GM12873 (cell line): ENCODE data around the gene NPPB.

Experiments
- TF ChIP-seq, protein P1 (sequence below): IDR thresholded peaks from 2 replicates; pipeline ENCODE4 v1.5.1; 2012; ENCODE audit warnings: low read depth, mild to moderate bottlenecking, moderate library complexity, low read length, control low read depth; ENCODE audit not compliant: insufficient read depth; ENCODE audit errors: missing control alignments

NPPB gene

DNA sequence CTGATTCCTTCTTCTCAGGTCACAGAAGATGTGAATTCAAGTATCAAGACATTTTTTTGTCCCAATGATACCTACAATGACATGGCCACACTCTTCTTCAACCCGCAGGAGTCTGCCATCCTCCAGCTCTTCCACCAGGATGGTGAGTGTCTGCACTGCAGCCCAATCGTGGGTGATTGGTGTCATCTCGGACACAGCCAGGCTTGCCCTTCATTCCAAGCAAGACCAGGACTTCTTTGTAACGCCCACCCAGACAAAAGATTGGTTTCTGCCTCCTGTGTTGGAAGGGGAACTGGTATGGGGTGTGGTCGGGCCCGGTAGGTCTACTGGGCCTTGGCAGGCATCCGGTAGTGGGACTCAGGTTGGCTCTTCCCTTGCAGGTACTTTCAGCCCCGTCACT, 25.2 kb downstream of the NPPB start:
- TF ChIP-seq, protein P1, sequence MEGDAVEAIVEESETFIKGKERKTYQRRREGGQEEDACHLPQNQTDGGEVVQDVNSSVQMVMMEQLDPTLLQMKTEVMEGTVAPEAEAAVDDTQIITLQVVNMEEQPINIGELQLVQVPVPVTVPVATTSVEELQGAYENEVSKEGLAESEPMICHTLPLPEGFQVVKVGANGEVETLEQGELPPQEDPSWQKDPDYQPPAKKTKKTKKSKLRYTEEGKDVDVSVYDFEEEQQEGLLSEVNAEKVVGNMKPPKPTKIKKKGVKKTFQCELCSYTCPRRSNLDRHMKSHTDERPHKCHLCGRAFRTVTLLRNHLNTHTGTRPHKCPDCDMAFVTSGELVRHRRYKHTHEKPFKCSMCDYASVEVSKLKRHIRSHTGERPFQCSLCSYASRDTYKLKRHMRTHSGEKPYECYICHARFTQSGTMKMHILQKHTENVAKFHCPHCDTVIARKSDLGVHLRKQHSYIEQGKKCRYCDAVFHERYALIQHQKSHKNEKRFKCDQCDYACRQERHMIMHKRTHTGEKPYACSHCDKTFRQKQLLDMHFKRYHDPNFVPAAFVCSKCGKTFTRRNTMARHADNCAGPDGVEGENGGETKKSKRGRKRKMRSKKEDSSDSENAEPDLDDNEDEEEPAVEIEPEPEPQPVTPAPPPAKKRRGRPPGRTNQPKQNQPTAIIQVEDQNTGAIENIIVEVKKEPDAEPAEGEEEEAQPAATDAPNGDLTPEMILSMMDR = no peak

DNA sequence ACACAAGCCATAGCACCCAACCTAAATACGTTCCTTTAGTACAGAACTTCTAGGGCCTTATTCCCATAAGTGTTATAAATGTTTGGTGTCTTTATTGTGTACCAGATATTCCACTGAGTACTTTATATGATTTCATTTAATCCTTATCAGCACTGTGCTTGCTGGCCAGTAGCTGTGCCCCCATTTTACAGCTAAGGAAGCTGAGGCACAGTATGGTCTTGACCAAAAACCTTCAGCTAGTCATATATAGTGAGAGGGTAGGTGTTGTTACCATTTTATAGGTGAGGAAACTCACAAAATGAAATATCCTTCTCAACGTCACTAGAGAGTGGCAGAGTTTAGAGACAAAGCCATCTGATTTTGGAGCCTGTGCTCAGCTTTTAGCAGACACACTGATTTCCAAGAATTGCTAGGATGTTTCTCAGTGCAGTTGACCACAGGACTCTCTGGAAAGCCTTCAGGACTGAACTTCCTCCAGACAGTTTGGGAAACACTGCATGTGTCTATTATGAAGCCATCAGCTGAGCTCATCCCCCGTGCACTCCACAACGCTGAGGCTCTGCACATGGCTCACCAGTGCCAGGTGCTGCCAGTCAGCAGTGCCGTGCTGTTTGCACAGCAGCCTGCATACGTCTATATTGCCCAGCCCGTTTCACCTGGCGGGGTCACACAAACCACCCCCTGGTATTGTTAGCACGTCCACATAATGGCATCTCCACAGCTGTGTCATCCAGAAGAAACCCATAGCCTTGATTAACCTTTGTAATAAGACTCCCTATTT, 26.6 kb downstream of the NPPB start:
- TF ChIP-seq, protein P1 = no peak

DNA sequence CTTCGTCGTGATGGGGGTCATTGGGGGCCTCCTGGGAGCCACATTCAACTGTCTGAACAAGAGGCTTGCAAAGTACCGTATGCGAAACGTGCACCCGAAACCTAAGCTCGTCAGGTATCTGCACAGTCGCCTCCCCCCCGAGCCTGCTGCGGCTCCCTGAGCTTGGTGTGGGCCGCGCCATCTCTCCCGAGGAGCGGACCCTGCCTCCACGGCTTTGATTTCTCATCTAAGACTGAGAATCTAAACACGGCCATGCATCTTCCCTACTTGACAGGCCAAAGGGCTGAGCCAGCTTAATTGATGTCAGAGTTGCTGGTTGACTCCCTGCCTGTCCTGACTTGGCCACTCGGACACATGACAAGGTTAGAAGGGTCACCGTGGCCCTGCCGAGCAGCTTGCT, 30.2 kb downstream of the NPPB start:
- TF ChIP-seq, protein P1 = no peak

DNA sequence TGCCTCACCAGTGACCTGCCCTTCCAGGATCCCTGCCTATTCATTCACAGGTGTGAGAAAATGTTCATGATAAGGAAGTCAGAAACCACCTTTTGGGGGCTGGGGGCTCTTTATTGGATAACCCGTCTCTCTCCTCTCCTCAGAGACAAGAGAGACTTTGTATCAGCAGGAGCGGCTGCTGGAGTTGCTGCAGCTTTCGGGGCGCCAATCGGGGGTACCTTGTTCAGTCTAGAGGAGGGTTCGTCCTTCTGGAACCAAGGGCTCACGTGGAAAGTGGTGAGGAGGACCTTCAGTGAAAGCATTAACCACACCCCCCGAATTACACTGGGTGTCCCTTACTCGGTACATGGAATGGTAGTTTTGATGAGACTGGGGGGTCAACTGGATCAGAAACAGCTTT, 31.8 kb downstream of the NPPB start:
- TF ChIP-seq, protein P1 = no peak

DNA sequence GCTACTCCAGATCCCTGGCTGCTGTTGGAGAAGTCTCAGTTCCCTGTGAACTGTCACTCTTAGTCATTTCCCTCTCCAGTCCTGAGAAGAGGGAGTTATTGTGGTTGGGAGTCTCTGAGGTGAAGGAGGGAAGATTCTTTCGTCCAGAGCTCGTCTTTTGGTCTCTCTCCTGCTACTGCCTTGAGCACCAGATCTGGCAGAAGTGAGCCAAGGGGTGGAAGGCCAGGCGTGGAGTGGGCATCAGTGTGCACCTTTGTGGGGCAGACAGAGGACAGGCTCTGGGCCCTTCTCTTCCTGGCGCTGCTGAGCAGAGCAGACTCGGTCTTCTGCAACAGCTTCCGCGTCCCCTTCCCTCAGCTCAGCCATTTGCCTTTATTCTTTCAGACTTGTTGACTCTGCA, 33.6 kb downstream of the NPPB start:
- TF ChIP-seq, protein P1 = no peak

DNA sequence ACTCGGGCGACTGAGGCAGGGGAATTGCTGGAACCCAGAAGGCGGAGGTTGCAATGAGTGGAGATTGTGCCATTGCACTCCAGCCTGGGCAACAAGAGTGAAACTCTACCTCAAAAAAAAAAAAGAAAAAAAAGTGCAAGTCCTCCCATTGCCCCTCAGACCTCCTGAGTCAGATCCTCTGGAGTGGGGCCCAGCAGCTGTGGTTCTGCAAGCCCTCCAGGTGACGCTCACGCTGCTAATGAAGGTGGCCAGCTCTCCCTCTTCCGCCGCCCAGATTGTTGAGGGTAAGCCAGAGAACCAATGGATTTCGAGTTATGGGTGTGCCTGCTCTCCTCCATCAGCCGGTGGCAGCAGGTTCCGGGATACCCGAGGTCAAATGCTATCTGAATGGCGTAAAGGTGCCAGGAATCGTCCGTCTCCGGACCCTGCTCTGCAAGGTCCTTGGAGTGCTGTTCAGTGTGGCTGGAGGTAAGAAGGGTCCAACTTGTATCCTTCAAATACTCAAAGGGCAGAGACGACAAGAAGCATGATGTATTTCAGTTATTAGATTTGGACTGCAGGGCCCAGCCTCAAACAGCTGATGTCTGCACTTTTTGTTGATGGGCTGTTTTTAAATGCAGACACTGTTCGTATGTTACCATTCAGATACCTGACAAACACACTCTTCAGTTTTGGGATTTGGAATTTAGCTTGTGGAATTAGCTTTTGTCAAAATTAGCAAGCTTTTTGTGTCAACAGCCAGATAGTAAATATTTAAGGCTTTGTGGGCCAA, 35.2 kb downstream of the NPPB start:
- TF ChIP-seq, protein P1 = no peak

DNA sequence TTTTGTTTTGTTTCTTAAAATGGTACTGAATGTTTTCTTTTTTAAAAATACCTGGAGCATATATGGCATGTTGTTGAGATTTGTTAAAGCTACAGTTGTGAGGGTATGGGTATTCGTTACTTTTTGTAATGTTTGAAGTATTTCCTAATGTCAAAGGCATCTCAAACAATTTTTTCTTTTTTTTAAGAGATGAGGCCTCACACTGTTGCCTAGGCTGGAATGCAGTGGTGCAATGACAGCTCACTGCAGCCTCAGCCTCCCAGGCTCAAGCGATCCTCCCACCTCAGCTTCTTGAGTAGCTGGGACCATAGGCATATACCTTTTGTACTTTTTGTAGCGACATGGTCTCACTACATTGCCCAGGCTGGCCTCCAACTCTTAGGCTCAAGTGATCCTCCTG, 36.7 kb downstream of the NPPB start:
- TF ChIP-seq, protein P1 = no peak
